ENCODE measurements around the gene ERFL.
"Not testable (repeated sequence)": the region's sequence is repeated elsewhere in the genome, so short reads cannot be mapped to it uniquely, and the experiment has no call there.

The ERFL gene

GRCh38 chr19:41914424-41914834, 13.8 kb downstream of the ERFL start:
- not testable (repeated sequence) for FAIRE-seq; DNase-seq (ENCODE audit: low spot score)

- FAIRE-seq (no peak), DNase-seq (ENCODE audit: low spot score) (no peak)
These were observed 14.5 kb downstream of the ERFL start for GRCh38 chr19:41913538-41914423.

- no peak for DNase-seq (ENCODE audit: low spot score)
- FAIRE-seq = no peak
These were observed 15.2 kb downstream of the ERFL start for GRCh38 chr19:41912899-41913537.

GRCh38 chr19:41911889-41912731, 16.1 kb downstream of the ERFL start:
- no peak for FAIRE-seq
- DNase-seq (ENCODE audit: low spot score) = no peak

- FAIRE-seq = no peak
- DNase-seq (ENCODE audit: low spot score) = no peak
These were observed 17.0 kb downstream of the ERFL start for GRCh38 chr19:41910992-41911888.

- no peak for FAIRE-seq
- DNase-seq (ENCODE audit: low spot score) = no peak
These were observed 17.8 kb downstream of the ERFL start for GRCh38 chr19:41910240-41910991.

- DNase-seq (ENCODE audit: low spot score) = no peak
These were observed 18.5 kb downstream of the ERFL start for GRCh38 chr19:41909706-41910105.

GRCh38 chr19:41908724-41909464, 19.4 kb downstream of the ERFL start:
- DNase-seq (ENCODE audit: low spot score) = no peak
- FAIRE-seq = no peak

More at GRCh38 chr19:41909706-41910105, 18.5 kb downstream of the ERFL start:
- no peak for FAIRE-seq

GRCh38 chr19:41907994-41908615, 20.1 kb downstream of the ERFL start:
- no peak for DNase-seq (ENCODE audit: low spot score)
- no peak for FAIRE-seq

- no peak for FAIRE-seq
- no peak for DNase-seq (ENCODE audit: low spot score)
These were observed 21.2 kb downstream of the ERFL start for GRCh38 chr19:41906916-41907680.

GRCh38 chr19:41906271-41906670, 22.0 kb downstream of the ERFL start:
- DNase-seq (ENCODE audit: low spot score) = no peak
- FAIRE-seq = no peak

GRCh38 chr19:41905273-41906002, 22.8 kb downstream of the ERFL start:
- DNase-seq (ENCODE audit: low spot score) (no peak), FAIRE-seq (no peak)

- FAIRE-seq = no peak
- DNase-seq (ENCODE audit: low spot score) = no peak
These were observed 24.0 kb downstream of the ERFL start for GRCh38 chr19:41904118-41904870.

GRCh38 chr19:41903193-41903953, 24.9 kb downstream of the ERFL start:
- DNase-seq (ENCODE audit: low spot score) (no peak), FAIRE-seq (no peak)

- FAIRE-seq (no peak), DNase-seq (ENCODE audit: low spot score) (no peak)
These were observed 25.7 kb downstream of the ERFL start for GRCh38 chr19:41902594-41902993.
